GM04503 (cell line): ENCODE results near the gene FMOD.
"Not testable (repeated sequence)": the region's sequence is repeated elsewhere in the genome, so short reads cannot be mapped to it uniquely, and the experiment has no call there.

ENCODE experiments used
- DNase-seq: peaks from one replicate; pipeline ENCODE4 v3.0.0-alpha.2; 2012; ENCODE audit warnings: low read depth

The FMOD gene

DNA sequence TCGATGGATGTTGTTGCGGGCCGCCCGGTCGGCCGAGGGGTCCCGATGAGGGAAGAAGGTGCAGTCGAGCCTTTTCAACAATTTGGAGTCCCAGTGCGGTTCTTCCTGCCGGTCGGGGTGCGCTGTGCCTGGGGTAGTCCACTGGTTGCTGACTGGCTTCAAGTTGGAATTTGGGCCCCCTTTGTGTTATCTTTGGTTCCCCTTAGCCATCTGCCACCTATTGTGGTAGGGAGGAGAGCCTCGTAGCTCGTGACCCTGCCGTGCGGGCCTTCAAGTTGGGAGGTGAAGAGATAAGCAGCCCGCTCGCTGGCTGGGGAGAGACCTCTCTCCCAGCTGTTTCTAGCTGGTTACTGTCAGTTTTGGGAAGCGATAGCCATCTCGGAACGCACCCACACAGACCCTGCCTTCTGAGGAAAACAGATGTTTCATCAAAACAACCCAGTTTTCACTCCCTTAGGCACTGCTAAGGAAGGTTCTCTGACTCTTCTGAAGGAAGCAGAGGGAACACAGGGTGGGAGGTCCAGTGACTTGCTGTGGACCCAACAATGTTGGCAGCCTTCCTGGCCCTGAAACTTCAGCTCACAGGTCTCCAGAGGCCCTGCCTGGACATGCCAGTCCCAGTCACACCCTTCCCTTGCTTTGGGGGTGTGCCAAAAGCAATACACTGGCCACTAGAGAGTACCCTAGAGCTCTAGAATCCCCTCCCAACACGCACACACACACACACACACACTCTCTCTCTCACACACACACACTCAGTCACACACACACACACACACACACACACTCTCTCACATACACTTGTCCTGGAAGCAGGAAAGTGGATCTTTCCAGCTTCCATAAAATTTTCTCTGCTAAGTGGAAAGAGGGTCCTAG is 44.6 kb downstream of the FMOD start:
- DNase-seq, result peak; percentile 52

DNA sequence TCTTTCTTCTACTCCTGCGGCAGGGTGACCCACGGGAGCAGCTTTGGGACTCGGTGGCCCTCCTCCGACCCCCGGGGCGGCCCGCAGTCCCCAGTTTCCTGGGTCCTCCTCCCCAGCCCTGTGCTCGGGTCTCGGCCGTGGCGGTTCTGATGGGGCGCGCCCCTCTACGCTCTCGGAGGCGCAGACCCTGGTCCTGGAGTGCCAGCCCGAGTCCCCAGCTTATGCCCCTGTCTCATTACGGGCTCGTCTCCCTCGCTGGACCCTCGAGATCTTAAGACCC is 45.2 kb downstream of the FMOD start:
- DNase-seq, result no peak

DNA sequence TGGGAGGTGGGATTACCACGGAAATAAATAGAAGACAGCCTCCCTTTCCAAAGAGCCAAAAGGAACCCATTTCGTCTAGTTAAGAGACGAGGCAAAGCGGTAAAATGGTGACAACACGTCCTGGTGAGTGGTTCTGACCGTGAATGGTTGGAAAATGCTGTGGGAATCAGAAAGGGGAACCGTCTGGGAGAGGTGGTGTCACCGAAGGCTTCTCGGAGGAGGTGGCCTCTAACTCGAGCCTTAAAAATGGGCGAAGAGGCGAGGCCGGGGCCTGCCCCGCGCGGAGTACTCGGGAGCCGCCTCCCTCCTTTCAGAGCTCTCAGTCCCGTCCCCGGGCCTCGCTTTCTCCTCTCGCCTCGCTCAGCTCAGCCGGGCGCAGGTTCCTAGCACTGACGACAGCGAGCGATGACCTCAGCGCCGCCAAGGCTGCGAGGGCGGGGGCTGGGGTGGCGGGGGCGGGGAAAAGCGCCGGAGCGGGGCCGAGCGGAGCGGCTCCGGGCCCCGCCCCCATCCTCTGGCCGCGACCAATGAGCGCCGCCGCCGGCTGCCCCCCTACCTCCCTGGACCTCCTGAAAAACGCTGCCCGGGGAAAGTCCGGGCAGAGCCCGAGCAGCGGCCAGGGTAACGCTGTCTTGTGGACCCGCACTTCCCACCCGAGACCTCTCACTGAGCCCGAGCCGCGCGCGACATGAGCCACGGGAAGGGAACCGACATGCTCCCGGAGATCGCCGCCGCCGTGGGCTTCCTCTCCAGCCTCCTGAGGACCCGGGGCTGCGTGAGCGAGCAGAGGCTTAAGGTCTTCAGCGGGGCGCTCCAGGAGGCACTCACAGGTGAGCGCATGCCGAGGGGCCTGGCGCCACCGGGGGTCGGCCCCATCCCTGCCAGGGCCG is 45.8 kb downstream of the FMOD start, which contains the start of gene BTG2:
BTG2 (plus strand) TSS at position 601 of the 890 bp plus-strand sequence; CDS start at position 689, 88 bp downstream.
- DNase-seq, result no peak

DNA sequence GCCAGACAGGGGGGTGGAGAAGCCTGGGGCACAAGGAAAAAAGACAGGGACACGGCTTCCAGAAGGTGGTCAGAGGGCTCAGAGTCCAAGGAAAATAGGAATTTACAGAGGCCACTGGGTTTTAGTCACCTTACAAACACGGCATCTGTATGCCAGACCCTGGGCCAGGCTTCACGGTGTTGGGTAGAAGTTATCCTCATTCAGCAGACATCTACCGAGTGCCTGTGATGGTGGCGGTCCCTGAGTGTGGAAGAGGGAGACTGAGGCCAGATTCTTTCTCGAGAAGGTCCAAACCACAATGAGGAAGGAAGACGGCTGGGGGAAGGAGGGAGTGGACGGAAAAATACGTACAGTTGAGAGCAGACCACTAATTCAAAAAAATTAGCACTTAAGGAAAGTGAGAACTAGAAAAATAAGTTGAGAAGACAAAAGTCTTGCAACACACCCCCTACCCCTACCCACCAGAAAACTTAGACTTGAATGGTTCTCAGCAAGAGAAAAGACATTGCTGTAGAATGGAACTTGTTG is 46.5 kb downstream of the FMOD start:
- DNase-seq, result no peak

DNA sequence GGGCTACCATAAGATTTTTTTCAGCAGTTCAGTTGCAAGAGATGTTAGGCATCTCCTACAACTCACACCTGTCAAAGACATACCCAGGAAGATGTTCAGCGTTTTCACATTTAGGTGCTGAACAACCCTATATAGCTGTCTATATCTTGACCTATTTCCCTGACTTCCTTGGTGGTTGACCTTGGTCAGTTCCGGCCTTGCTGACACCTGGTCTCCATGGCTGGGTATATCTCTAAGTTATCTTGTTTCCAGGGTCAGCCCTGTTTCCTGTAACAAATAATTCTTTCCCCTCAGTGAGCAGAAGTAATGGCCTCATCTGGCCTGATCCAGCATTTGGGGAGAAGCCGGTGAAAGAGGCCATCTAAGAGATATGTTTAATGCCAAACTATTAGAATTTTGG is 48.0 kb downstream of the FMOD start:
- no peak for DNase-seq

GRCh38 chr1:203302456-203302855 is 48.5 kb downstream of the FMOD start:
- DNase-seq, result no peak

- no peak for DNase-seq
Observed at GRCh38 chr1:203301331-203301668, 49.6 kb downstream of the FMOD start.

GRCh38 chr1:203300441-203301330 is 50.2 kb downstream of the FMOD start:
- no peak for DNase-seq

DNA sequence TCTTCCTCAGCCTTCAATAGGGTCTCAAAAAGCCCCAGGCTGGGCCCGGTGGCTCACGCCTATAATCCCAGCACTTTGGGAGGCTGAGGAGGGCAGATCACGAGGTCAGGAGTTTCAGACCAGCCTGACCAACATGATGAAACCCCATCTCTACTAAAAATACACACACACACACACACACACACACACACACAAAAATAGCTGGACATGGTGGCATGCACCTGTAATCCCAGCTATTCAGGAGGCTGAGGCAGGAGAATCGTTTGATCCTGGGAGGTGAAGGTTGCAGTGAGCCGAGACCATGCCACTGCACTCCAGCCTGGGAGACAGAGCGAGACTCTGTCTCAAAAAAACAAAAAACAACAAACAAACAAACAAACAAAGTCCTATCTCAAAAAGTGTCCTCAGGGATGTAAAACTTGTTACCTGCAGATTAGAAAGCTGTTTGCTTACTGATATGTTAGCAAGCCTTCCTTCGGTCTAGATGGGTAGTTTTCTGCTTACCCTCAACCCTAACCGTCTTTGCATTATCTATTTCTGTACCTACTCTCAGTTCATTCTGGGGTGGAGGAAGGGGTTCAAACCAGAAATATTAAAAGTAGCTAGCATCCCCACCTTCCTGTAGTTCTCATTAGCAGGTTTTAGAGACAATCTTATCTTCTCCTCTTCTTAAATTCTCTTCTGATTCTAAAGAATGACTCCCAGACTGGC is 51.0 kb downstream of the FMOD start:
- DNase-seq, result not testable (repeated sequence)

- DNase-seq, result no peak
Observed at GRCh38 chr1:203299169-203299568, 51.8 kb downstream of the FMOD start.

DNA sequence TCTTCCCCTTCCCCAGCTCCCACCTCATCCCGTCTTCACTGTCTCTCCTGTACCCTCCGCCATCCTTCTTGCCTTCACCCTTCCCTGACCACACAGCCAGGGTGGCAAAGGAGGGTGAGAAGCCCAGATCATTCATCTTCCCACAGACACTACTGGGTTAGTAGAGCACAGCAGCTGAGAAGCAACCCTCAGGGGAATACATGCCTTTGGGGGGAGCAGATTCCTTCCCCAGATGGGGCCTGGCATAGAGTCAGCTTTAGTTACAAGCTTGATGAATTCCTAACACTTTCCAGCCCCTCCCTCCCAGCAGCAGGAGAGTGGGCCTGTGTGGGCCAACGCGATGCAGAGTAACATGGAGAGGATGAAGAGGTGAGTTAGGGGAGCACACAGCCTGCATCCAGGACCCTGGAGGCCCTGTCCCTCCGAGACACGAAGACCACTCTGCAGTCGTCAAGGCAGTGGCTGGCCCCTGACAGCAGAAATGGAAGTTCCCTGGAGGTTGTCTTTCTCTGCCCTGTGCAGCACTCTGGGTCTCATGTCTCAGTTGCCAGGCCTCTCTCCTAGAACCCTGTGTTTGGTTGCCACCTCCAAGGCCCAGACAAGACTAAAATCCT is 54.4 kb downstream of the FMOD start:
- no peak for DNase-seq

GRCh38 chr1:203295796-203296195 is 55.1 kb downstream of the FMOD start:
- DNase-seq, result no peak

DNA sequence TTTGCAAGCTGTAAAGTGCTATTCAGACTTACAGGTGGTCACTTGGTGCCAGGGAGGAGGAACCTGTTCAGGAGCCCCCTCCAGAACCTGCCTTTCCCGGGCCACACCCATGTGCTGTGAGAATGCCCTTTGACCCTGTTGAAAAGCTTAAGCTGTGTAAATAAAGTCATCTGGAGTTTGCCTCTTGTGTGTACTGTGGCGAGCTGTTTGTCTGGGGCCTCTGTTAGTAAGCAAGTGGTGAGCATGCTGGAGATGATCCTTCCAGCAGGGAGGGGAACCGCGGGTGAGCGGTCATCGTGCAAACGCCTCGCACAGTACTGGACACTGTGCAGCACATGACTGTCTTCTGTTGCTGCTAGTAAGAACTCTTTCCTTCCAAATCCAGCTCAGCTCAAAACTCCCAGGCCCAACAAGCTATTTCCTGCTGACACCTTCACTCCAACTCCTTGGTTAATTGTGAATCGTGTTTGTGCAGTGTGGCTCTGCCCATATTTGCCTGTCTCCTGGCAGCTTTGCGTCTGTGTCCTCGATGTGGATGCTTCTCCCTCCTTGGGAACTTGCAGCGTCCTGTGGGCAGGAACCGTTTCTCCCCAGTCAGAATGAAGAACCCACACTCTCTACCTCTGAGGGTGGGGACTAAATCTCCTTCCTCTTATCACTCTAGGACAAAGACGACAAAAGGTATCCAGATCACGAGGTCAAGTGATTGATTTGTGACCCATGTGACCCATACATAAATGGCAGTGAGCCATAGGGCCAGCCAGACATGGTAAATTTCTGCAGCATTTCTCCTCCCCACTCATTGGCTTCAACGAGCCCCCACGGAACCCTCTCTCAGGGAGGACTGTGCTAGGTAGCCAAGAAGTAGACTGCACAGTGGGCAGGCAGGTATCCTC is 59.5 kb downstream of the FMOD start:
- DNase-seq, result no peak
